GM12891 (cell line): ENCODE measurements around the gene PALM2AKAP2.

Experiments
- DNase-seq: peaks from one replicate; pipeline ENCODE4 v3.0.0; 2011; ENCODE audit warnings: low spot score; ENCODE audit not compliant: insufficient read length
- FAIRE-seq: peaks from 2 replicates; lab custom pipeline; 2011; peaks lifted over from hg19 to GRCh38; lab: Jason Lieb, UNC
- PAX5 ChIP-seq: IDR thresholded peaks from 2 replicates; pipeline ENCODE4 v1.6.1; 2011; ENCODE audit warnings: low read length, moderate library complexity, mild to moderate bottlenecking; ENCODE audit not compliant: insufficient read depth, severe bottlenecking
- POLR2A ChIP-seq: IDR thresholded peaks from 2 replicates; pipeline ENCODE4 v1.6.1; 2011; ENCODE audit warnings: low read depth, low read length, control low read depth
- POLR2AphosphoS5 ChIP-seq: IDR thresholded peaks from 2 replicates; pipeline ENCODE4 v1.6.1; 2011; ENCODE audit warnings: low read depth, low read length, control low read depth
- POU2F2 ChIP-seq: IDR thresholded peaks from 2 replicates; pipeline ENCODE4 v1.6.1; 2011; ENCODE audit warnings: low read depth, mild to moderate bottlenecking, control low read depth, low read length, moderate library complexity
- SPI1 ChIP-seq: IDR thresholded peaks from 2 replicates; pipeline ENCODE4 v1.6.1; 2011; ENCODE audit warnings: low read depth, low read length, control low read depth
- TAF1 ChIP-seq: IDR thresholded peaks from 2 replicates; pipeline ENCODE4 v1.6.1; 2011; ENCODE audit warnings: low read depth, low read length, control low read depth

PALM2AKAP2 gene

DNA sequence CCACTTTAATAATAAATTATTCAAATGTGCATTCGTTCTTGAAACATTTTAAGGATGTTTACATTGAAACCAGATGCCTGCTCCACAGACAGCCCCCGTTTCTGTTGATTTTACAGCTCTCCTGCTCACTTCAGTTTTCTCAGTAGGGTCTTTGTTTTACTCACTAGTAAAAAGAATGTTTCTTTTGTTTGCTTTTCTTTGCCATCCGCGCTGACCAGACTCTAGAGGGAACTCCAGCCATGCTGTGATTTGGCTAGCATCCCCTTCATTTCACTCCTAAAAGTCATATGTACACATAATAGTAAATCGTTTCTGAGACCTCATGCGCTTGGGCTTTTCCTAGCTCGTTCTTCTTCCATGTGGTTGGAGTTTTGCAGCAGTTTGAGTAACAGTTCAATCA is 28.7 kb upstream of the PALM2AKAP2 start:
- DNase-seq: no peak
- no peak for FAIRE-seq
- TF ChIP-seq POLR2A (no peak), TAF1 (no peak), POLR2AphosphoS5 (no peak), POU2F2 (no peak), SPI1 (no peak), PAX5 (no peak)

DNA sequence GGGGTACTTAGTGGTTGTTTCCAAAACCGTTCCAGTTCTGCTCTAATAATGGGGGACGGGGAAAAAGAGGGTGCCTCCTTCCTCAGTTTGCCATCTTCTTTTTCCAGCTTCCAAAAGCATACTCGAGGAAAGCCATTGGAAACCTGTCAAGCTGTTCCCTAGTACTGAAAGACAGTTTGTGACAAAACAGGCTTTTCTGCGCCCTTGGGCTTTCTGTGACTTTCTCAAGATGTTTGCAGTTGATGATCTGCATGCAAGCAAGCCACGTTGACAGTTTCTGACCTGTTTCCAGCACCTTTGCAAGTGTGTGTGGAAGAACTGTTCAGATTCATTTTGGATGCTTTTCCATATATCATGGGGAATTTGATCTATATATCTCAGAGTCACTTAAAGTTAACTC is 26.7 kb upstream of the PALM2AKAP2 start:
- TF ChIP-seq SPI1 (no peak), PAX5 (no peak), POLR2A (no peak), POLR2AphosphoS5 (no peak), POU2F2 (no peak), TAF1 (no peak)
- DNase-seq: no peak
- FAIRE-seq: no peak

DNA sequence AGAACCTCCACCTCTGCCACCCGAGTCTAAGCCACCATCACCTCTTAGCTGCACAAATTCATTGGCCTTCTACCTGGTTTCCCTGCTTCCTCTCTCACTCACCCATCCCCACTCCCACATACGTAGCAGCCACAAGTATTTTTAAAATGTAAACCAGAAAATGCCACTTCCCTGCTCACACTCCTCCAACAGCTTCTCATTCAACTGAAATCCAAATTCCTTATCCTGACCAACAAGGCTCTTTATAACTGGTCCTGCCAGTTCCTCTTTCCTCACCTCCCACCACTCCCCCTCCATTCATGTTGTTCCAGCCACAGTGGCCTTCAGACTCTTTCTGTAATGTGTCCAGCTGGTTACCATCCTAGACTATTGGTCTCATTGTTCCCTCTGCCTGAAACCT is 25.0 kb upstream of the PALM2AKAP2 start:
- FAIRE-seq (no peak), DNase-seq (no peak)
- no peak for TF ChIP-seq POU2F2
- TF ChIP-seq PAX5: no peak
- no peak for TF ChIP-seq POLR2AphosphoS5
- TF ChIP-seq SPI1: no peak
- TF ChIP-seq POLR2A: no peak
- TF ChIP-seq TAF1: no peak

DNA sequence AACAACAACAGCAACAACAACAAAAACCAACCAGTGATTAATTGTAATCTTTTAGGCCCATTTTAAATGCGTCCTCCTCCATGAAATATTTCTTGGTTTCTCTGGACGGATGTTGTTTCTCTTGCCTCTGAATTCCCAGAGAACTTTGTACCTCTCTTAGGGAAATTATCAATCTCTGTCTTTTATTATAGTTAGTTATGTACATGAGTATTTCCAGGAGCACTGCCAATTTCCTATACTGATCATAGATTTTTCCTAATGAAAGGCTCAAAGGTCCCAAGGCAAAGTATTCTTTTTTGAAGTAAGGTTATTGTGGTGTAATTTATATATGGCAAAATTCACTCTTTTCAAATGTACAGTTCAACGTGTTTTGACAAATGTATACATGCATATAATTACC is 20.4 kb upstream of the PALM2AKAP2 start:
- no peak for FAIRE-seq
- no peak for TF ChIP-seq TAF1
- TF ChIP-seq POLR2AphosphoS5: no peak
- no peak for TF ChIP-seq PAX5
- no peak for TF ChIP-seq POLR2A
- TF ChIP-seq POU2F2: no peak
- TF ChIP-seq SPI1: no peak

DNA sequence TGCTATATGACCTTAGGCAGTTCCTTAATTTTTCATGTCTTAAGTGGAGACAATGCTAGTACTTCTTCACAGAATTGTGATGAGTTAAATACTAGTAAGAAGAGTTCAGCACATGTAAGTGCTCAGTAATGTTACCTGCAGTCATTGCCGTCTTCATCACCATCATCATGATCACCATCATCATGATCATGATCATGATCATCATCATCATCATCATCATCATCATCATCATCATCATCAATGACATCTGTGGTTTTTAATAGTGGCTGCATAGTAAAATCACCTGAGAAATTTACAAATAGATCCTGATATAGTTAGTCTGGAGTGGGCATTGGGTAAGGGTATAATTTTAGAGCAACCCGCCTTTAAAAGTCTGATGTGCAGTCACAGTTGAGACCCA is 14.7 kb upstream of the PALM2AKAP2 start:
- FAIRE-seq: no peak
- TF ChIP-seq POLR2AphosphoS5: no peak
- TF ChIP-seq POLR2A: no peak
- no peak for TF ChIP-seq SPI1
- TF ChIP-seq TAF1: no peak
- DNase-seq: no peak

More for the DNA sequence above, 20.4 kb upstream of the PALM2AKAP2 start:
- DNase-seq: no peak

DNA sequence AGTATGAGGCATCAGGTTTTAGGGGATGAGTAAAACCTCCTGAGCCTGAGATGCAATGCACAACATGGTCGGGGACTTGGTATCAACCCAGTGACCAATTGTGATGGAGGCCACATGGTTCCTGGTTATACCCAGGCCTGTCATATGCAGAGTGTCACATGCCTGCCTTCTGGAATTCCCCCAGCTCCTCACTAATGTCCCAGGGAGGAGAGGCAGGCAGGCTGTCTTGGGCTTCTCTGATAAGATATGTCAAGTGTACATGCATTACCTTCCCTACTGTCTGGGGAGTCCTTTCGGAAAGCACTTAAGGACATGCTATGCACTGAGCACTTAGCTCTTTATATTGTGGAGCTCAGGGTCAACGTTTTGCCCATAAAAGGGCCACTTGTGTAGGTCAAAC is 14.2 kb upstream of the PALM2AKAP2 start:
- TF ChIP-seq POU2F2 (no peak), PAX5 (no peak), SPI1 (no peak), POLR2A (no peak), POLR2AphosphoS5 (no peak), TAF1 (no peak)
- FAIRE-seq (no peak), DNase-seq (no peak)

DNA sequence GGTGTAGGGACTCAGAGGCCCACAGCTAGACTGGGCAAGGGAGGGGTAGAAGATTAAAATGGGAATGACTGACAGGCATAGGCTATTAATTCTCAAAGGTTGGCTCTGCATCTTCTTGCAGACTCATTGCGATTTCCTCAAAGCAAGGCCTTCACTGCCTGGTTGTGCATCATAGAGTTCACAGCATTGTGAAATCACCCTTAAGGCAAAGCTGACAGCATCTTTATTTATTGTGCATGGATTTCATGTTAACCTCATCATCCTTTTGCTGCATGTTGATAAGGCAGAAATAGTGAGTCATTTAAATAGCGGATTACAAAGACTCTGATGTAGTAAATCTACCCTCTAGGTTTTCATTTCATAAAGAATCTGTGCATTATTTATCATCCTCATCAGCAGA is 13.6 kb upstream of the PALM2AKAP2 start:
- DNase-seq (no peak), FAIRE-seq (no peak)
- no peak for TF ChIP-seq POLR2AphosphoS5
- TF ChIP-seq POU2F2: no peak
- TF ChIP-seq POLR2A: no peak
- no peak for TF ChIP-seq TAF1
- TF ChIP-seq SPI1: no peak
- TF ChIP-seq PAX5: no peak

DNA sequence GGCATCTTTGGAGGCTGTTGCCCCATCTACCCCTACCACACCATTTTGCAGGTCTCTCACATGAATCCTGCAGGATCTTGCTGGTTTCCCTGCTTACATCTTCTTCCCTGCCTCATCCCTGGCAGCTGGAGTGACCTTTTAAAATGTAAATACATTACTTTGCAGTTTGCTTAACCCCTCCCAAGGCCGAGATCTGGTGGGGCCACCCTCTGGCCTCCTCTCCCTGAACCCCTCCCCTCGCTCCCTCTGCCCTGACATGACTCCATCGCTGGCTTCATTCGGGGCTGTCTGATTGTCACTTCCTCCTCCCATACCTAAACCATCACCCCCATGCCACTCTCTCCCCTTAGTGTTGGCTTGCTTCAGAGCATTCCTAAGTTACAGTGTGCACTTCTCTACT is 12.6 kb upstream of the PALM2AKAP2 start:
- DNase-seq (no peak), FAIRE-seq (no peak)
- TF ChIP-seq TAF1: no peak
- no peak for TF ChIP-seq PAX5
- no peak for TF ChIP-seq POLR2AphosphoS5
- no peak for TF ChIP-seq POLR2A
- TF ChIP-seq POU2F2: no peak
- TF ChIP-seq SPI1: no peak

DNA sequence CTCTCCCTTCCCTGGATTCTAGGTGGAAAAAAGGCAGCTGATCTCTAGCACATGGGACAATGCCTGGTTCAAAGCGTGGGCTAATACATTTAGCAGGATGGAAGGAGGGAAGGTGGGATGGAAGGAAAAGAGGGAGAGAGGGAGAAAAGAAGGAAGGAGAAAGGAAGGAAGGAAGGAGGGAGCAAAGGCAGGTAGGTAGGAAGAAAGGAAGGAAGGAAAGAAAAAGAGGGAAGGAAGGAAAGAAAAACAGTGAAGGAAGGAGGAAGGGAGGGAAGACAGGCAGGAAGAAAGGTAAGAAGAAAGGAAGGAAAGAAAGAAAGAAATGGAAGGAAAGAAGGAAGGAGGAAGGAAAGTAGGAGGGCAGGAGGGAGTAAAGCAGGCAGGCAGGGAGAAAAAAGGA is 12.2 kb upstream of the PALM2AKAP2 start:
- no peak for FAIRE-seq
- TF ChIP-seq SPI1: no peak
- TF ChIP-seq PAX5: no peak
- TF ChIP-seq TAF1: no peak
- TF ChIP-seq POLR2AphosphoS5: no peak
- no peak for TF ChIP-seq POLR2A
- no peak for TF ChIP-seq POU2F2
- no peak for DNase-seq

DNA sequence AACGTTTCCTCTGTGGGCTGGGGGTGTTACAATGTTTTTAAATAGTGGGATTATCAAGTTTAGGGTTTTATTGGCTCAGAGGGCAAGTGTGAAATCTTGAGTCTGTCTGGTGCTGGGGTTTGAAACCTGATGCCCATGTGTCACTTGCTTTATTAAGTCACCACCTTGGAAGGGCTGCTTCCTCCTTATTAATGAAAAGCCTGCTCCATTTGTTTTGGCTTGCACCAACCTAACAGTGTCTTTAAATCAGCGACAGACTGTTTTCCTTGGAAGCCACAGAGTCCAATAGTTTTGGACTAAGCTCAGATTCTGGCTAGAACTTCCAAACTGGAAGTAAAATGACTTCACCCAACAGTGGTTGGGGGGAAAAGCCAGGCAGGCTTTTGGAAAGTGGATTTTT is 10.7 kb upstream of the PALM2AKAP2 start:
- no peak for FAIRE-seq
- TF ChIP-seq SPI1: no peak
- no peak for DNase-seq

DNA sequence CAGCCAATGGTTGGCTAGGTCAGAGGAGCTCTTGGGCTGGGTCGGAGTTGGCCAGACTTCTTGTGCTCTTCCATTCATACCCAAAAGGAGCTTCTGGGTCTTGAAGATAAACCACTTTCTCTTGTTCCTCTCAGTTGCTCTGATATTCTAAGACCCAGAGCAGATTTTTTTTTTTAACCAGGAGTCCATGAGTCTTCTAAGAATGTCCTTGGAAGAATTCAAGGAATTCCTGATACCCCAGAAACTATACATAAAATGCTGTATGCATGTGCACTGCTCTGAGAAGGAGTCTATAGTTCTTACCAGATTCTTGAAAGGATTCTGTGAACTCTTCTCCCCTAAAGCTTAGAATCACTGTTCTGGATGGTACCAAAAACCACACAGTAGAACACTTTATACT is 9.9 kb upstream of the PALM2AKAP2 start:
- FAIRE-seq (no peak), DNase-seq (no peak)
- TF ChIP-seq TAF1 (no peak), POLR2AphosphoS5 (no peak), POU2F2 (no peak), SPI1 (no peak), POLR2A (no peak), PAX5 (no peak)
